Measurements from ENCODE around the gene SP8. TPM values are rescaled to one million over a fixed set of nuclear protein-coding genes. Genes with fewer than 3 reads are reported as not detected.
A peak's percentile ranks its signal among the peaks of the same experiment; 100 is the strongest.

Gene SP8
- total RNA-seq, 1 experiment from 2014 or later: not detected

GRCh38 chr7:20737840-20738448, 48.7 kb downstream of the SP8 start:
- Histone ChIP-seq H3K9me3 (ENCODE audit: control insufficient read depth, insufficient read depth, low read depth, low read length) (no peaks in the 10 kb centered on the region), H3K4me1 (ENCODE audit: control insufficient read depth, insufficient read depth, low read length) (no peaks in the 10 kb centered on the region), H3K4me3 (ENCODE audit: low read depth in 2 of 2, low read length in 2 of 2) (peak overlapping the region in 1 of 2 experiments; percentile 17; a peak in 2 of 4 replicates), H3K27me3 (ENCODE audit: control insufficient read depth, insufficient read depth, low read length) (no peaks in the 10 kb centered on the region), H3K27ac (ENCODE audit: low read length) (no peak overlapping the region), H3K36me3 (ENCODE audit: control insufficient read depth, insufficient read depth, low read length) (no peaks in the 10 kb centered on the region)
- TF ChIP-seq, protein P1, sequence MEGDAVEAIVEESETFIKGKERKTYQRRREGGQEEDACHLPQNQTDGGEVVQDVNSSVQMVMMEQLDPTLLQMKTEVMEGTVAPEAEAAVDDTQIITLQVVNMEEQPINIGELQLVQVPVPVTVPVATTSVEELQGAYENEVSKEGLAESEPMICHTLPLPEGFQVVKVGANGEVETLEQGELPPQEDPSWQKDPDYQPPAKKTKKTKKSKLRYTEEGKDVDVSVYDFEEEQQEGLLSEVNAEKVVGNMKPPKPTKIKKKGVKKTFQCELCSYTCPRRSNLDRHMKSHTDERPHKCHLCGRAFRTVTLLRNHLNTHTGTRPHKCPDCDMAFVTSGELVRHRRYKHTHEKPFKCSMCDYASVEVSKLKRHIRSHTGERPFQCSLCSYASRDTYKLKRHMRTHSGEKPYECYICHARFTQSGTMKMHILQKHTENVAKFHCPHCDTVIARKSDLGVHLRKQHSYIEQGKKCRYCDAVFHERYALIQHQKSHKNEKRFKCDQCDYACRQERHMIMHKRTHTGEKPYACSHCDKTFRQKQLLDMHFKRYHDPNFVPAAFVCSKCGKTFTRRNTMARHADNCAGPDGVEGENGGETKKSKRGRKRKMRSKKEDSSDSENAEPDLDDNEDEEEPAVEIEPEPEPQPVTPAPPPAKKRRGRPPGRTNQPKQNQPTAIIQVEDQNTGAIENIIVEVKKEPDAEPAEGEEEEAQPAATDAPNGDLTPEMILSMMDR (IDR thresholded peaks at IDR 0.05): no peak
- TF ChIP-seq TCF7L2 (IDR thresholded peaks at IDR 0.05; ENCODE audit: low read depth, low read length) (no peak), POLR2AphosphoS5 (IDR thresholded peaks at IDR 0.05; ENCODE audit: low read depth, low read length) (no peak), SIN3A (IDR thresholded peaks at IDR 0.05; ENCODE audit: borderline replicate concordance, insufficient read depth, low read depth, low read length) (no peak)
- TF ChIP-seq, protein P2, sequence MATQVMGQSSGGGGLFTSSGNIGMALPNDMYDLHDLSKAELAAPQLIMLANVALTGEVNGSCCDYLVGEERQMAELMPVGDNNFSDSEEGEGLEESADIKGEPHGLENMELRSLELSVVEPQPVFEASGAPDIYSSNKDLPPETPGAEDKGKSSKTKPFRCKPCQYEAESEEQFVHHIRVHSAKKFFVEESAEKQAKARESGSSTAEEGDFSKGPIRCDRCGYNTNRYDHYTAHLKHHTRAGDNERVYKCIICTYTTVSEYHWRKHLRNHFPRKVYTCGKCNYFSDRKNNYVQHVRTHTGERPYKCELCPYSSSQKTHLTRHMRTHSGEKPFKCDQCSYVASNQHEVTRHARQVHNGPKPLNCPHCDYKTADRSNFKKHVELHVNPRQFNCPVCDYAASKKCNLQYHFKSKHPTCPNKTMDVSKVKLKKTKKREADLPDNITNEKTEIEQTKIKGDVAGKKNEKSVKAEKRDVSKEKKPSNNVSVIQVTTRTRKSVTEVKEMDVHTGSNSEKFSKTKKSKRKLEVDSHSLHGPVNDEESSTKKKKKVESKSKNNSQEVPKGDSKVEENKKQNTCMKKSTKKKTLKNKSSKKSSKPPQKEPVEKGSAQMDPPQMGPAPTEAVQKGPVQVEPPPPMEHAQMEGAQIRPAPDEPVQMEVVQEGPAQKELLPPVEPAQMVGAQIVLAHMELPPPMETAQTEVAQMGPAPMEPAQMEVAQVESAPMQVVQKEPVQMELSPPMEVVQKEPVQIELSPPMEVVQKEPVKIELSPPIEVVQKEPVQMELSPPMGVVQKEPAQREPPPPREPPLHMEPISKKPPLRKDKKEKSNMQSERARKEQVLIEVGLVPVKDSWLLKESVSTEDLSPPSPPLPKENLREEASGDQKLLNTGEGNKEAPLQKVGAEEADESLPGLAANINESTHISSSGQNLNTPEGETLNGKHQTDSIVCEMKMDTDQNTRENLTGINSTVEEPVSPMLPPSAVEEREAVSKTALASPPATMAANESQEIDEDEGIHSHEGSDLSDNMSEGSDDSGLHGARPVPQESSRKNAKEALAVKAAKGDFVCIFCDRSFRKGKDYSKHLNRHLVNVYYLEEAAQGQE (IDR thresholded peaks at IDR 0.05; ENCODE audit: insufficient read depth in 1 of 2, low read depth in 2 of 2, low read length in 1 of 2): no peak
- intact Hi-C loops (cut with micrococcal nuclease; ENCODE audit: unreplicated experiment): no loop called here
- no TSS peak for BruUV-seq (replicated peaks)
- ChIA-PET CTCF (no interaction called here), POLR2A (no interaction called here)
- in situ Hi-C loops (cut with HindIII; ENCODE audit: low pct_unique_long_range_greater_than_20kb, low sequenced_read_pairs): no loop called here
- DNase-seq (ENCODE audit: low read depth, low spot score) (no peak), ATAC-seq (no peak)

GRCh38 chr7:20735346-20736065, 51.2 kb downstream of the SP8 start:
- Histone ChIP-seq H3K27me3 (ENCODE audit: control insufficient read depth, insufficient read depth, low read length) (no peaks in the 10 kb centered on the region), H3K4me1 (ENCODE audit: control insufficient read depth, insufficient read depth, low read length) (no peaks in the 10 kb centered on the region), H3K9me3 (ENCODE audit: control insufficient read depth, insufficient read depth, low read depth, low read length) (no peaks in the 10 kb centered on the region), H3K27ac (ENCODE audit: low read length) (no peak overlapping the region), H3K36me3 (ENCODE audit: control insufficient read depth, insufficient read depth, low read length) (no peaks in the 10 kb centered on the region), H3K4me3 (ENCODE audit: low read depth in 2 of 2, low read length in 2 of 2) (no peak overlapping the region)
- TF ChIP-seq POLR2AphosphoS5 (IDR thresholded peaks at IDR 0.05; ENCODE audit: low read depth, low read length): no peak
- no peak for TF ChIP-seq SIN3A (IDR thresholded peaks at IDR 0.05; ENCODE audit: borderline replicate concordance, insufficient read depth, low read depth, low read length)
- TF ChIP-seq, protein P1 (IDR thresholded peaks at IDR 0.05): no peak
- TF ChIP-seq, protein P2 (IDR thresholded peaks at IDR 0.05; ENCODE audit: insufficient read depth in 1 of 2, low read depth in 2 of 2, low read length in 1 of 2): no peak
- no peak for TF ChIP-seq TCF7L2 (IDR thresholded peaks at IDR 0.05; ENCODE audit: low read depth, low read length)
- intact Hi-C loops (cut with micrococcal nuclease; ENCODE audit: unreplicated experiment): no loop called here
- in situ Hi-C loops (cut with HindIII; ENCODE audit: low pct_unique_long_range_greater_than_20kb, low sequenced_read_pairs): no loop called here
- CTCF ChIA-PET: no interaction called here
- ATAC-seq (no peak), DNase-seq (ENCODE audit: low read depth, low spot score) (no peak)
- POLR2A ChIA-PET: no interaction called here
- BruUV-seq (replicated peaks): no TSS peak
